GM20000 (cell line): ENCODE data around the gene ZNF385C.

Experiments
- DNase-seq: peaks from one replicate; pipeline ENCODE4 v3.0.0; 2012; ENCODE audit warnings: low spot score
- TF ChIP-seq, protein P1 (sequence below): IDR thresholded peaks from 2 replicates; pipeline ENCODE4 v1.5.1; 2012; ENCODE audit warnings: mild to moderate bottlenecking, control low read depth; ENCODE audit errors: extremely low read depth, missing control alignments

Gene ZNF385C

DNA sequence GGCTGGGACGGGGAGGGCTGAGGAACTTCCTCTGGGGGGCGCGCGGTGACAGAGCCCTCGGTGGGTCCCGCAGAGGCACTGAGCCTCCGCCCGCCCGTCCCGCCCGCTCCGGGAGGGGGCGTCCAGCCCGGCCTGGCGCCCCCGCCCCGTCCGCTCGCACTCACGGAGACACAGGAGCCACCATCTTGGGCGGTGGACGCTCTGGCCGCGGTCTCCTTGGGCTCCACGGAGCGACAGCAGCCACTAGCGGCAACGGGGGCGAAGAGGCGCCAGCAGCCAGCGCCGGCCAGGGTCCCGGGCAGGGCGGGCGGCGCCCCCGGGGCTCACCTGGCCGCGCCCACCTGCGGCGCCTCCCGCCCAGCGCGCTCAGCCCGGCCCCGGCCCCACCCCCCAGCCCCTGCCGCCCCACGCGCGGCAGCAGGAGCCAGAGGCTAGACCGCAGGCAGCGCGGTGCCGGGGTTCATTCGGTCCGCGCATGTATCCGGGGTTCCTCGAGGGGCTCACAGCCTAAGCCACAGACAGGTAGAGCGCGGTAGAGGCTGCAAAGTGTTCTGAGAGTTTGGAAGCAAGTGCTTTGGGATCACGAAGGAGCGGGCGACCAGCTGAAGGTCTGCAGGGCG lies 47.8 kb downstream of the ZNF385C start, which contains the start of gene C17orf113:
C17orf113 (minus strand) TSS at position 209 of the 620 bp plus-strand sequence. CDS start 7,225 bp downstream, outside the sequence.
- DNase-seq = peak; percentile 92
- TF ChIP-seq, protein P1, sequence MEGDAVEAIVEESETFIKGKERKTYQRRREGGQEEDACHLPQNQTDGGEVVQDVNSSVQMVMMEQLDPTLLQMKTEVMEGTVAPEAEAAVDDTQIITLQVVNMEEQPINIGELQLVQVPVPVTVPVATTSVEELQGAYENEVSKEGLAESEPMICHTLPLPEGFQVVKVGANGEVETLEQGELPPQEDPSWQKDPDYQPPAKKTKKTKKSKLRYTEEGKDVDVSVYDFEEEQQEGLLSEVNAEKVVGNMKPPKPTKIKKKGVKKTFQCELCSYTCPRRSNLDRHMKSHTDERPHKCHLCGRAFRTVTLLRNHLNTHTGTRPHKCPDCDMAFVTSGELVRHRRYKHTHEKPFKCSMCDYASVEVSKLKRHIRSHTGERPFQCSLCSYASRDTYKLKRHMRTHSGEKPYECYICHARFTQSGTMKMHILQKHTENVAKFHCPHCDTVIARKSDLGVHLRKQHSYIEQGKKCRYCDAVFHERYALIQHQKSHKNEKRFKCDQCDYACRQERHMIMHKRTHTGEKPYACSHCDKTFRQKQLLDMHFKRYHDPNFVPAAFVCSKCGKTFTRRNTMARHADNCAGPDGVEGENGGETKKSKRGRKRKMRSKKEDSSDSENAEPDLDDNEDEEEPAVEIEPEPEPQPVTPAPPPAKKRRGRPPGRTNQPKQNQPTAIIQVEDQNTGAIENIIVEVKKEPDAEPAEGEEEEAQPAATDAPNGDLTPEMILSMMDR = peak; percentile 54

DNA sequence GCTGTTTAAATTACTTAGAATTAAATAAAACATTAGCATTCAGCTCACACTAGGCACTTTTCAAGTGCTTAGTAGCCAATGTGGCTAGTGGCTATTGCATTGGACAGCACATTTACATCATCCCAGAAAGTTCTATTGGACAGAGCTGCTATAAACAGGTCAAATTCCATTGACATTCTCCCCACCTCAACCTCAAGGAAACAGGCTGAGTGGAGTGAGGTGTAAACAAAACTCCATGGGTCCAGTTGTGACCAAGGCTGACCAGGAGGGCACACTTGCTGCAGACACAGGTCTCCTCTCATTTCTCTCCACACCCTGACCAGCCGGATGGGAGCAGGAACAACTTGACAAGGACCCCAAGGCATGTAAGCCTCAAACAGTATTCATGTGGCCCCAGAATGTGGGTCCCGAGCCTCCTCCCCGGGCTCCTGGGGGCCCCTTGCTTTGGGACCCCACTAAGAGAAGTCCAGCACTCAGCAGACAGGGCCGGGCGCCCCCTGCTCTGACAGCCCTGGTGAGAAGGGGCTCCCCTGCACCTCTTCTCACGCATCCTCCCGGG lies 48.4 kb downstream of the ZNF385C start:
- no peak for DNase-seq
- TF ChIP-seq, protein P1 = no peak

DNA sequence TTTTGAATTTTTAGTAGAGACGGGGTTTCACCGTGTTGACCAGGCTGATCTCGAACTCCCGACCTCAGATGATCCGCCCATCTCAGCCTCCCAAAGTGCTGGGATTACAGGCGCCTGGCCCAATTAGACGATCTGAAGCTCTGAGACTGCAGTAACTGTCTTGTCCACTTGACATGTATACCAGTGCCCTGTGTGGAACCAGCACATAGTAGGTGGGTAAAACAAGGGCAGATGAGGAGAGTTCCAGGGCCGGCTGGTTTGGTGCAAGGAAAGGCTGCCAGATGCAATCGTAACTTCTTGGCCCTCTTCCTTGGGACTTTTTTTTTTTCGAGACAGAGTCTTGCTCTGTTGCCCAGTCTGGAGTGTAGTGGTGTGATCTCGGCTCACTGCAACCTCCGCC lies 50.9 kb downstream of the ZNF385C start:
- DNase-seq = no peak
- TF ChIP-seq, protein P1 = no peak

DNA sequence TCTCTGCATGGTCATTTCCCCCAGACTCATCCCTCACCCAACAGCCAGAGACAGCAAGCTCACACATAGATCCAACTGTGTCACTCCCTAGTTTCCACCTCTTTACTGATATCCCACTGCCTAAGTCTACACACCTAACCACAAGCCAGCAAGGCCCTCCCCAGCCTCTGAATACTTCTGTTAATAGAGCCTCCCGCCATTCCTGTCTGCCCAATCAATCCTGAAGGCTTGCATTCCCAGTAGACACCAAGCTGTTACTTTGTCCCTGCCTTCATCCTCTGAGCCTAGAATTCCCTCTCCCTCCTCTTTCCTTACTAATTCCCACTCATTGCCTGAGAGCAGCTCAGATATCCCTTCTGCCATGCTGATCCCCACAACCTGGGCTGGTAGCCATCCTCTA lies 52.6 kb downstream of the ZNF385C start:
- no peak for DNase-seq
- TF ChIP-seq, protein P1 = no peak

DNA sequence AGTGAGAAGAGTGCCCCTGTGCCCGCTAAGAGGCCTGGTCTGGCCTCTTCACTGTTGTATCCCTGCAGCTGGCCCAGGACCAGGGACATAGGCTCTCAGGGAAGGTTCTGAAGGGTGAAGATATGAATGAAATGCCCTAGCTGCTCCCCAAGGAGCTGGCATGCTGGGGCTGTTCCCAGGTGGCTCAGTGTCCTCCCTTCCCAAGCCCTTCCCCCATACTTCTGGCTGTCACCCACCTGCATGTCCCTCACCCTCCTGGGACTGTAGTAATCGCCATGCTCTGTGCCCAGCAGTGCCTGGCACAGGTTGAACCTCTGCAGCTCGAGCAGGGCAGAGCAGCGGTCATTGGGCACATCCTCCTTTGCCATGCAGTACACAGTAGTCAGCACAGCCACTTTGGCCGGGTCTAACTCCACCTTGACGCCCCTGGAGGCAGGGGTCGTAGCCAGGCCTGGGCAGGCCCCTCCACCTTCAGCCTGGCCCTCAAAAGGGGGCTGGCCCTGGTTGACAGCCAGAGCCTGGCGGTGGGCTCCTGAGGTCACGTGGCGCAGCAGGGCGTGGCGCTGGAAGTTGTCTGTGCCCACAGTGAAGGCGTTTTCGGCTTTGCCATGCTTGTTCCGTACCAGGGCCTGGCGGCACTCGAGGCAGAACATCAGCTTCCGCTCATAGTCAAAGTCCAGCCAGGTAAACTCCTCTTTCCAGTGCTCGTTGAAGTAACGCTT lies 55.5 kb downstream of the ZNF385C start:
- no peak for DNase-seq
- TF ChIP-seq, protein P1 = no peak

DNA sequence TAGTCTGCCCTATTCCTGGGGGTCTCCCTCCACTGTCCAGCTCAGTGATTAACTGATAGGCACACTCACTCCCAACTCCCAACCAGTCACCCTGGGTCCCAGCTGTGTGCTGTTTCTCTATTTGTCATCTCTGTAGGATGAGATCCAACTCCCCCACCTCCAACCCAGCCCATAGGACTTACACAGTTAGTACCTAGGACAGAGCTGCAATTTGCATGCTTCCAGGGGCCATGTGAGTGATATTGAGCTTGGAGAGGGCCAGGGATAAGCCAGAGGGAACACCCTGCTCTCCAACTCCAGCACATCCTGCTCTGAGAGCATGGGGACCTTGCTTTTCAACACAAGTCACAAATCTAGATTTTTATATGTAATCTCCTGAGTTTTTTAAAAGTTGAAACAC lies 56.7 kb downstream of the ZNF385C start:
- TF ChIP-seq, protein P1 = no peak
- DNase-seq = no peak

DNA sequence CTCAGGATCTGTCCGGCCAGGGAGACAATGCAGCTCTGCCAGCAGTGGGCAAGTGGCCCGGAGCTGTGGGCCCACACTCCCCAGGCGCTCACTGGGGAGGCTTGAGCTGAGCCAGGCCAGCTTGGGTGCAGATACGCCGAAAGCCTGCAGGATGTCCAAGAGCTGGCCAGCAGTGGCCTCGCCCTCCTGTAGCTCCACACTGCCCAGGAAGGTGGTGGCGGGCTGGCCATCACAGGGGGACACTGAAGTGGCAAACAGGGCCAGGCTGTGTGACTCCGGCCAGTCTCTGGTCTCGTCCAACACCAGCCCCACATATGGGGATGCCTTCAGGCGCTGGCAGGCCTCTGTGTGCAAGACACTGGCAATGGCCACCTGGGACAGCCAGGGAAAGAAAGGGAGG lies 57.5 kb downstream of the ZNF385C start:
- TF ChIP-seq, protein P1 = no peak
- no peak for DNase-seq
